ENCODE data around the gene CAPNS1.
"Not testable (repeated sequence)": the region's sequence is repeated elsewhere in the genome, so short reads cannot be mapped to it uniquely, and the experiment has no call there.

Gene CAPNS1

GRCh38 chr19:36114721-36115452 lies 25.0 kb upstream of the CAPNS1 start, which contains the start of gene POLR2I:
POLR2I (minus strand) TSS chr19:36114875; CDS start chr19:36114856, 19 bp downstream.
- DNase-seq, result peak; percentile 100

DNA sequence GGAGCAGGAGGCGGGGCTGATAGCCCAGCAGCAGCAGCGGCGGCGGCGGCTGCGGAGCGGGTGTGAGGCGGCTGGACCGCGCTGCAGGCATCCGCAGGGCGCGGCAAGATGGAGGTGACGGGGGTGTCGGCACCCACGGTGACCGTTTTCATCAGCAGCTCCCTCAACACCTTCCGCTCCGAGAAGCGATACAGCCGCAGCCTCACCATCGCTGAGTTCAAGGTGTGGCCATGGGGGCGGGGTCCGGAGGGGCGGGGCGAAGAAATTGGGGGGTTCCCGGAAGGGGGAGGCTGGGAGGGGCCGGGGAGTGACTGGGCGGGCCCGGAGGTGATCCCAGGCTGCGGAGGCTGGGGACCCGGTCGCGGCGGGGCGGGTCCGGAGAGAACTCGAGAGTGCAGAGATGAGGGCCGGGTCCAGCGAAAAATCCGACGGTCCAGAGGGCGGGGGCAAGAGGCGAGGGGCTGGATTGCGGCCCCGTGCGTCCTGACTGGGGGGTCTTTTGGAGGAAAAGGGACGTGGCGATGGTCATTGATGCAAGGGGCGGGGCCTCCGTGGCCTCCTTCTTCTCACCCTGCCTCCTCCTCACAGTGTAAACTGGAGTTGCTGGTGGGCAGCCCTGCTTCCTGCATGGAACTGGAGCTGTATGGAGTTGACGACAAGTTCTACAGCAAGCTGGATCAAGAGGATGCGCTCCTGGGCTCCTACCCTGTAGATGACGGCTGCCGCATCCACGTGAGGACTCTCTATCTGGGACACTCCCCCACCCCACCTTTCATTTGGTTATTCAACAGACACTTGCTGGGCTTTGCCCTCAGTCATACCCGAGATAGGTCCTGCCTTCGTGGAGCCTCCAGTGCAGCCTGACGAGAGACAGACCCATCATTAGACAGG lies 24.2 kb upstream of the CAPNS1 start, which contains the start of gene TBCB:
TSS of gene TBCB (plus strand) at position 16 of the 891 bp plus-strand sequence. CDS start at position 109, 93 bp downstream.
- DNase-seq, result peak; percentile 92

DNA sequence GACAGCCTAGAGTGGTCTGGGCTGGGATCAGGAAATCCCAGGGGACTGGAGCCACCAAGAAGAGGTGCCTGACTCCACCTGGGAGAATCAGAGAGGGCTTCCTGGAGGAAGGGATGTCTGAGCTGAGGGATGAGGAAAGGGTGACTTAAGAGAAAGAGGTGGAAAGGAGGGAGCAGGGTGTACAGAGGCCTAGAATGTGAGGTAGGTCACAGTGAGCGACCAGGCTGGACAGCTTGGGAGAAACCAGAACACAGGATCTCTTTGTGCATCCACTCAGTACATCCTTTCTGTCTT lies 23.6 kb upstream of the CAPNS1 start:
- no peak for DNase-seq

DNA sequence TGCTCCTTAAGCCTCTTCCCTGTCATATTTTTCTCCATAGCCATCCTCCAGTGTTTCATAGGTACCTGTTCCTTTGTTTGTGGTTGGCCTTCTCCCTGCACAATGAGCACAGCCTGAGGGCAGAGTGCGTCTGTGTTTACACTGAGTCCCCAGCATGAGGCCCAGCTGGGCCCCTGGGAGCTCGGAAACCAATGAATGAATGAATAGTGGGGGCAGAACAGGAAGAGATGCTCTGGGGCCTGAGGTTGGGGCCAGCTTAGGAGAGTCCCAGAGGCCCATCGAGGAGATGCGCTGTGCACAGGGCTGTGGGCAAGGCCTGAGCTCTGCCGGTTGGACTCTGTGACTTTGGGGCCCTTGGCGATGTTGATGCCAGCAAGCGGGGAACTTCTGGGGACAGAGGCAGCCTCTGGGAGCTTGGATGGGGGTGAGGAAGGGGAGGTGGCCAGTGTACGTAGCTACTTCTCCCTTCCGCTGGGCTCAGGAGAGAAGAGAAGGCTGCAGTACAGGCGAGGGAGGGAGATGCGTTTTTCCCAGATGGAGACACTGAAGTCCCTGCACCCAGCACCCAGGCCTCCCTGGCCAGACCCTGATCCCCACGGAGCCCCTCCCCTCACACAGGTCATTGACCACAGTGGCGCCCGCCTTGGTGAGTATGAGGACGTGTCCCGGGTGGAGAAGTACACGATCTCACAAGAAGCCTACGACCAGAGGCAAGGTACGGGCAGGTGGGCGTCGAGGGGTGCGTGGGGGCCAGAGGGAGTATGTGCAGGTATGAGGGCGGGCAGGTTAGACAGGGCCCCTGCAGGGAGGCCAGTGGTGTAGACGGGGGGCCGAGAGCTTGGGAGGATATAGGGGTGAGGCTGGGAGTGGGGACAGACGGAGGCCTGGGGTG lies 19.5 kb upstream of the CAPNS1 start:
- DNase-seq, result no peak

GRCh38 chr19:36120984-36121358 lies 18.9 kb upstream of the CAPNS1 start:
- DNase-seq, result no peak

DNA sequence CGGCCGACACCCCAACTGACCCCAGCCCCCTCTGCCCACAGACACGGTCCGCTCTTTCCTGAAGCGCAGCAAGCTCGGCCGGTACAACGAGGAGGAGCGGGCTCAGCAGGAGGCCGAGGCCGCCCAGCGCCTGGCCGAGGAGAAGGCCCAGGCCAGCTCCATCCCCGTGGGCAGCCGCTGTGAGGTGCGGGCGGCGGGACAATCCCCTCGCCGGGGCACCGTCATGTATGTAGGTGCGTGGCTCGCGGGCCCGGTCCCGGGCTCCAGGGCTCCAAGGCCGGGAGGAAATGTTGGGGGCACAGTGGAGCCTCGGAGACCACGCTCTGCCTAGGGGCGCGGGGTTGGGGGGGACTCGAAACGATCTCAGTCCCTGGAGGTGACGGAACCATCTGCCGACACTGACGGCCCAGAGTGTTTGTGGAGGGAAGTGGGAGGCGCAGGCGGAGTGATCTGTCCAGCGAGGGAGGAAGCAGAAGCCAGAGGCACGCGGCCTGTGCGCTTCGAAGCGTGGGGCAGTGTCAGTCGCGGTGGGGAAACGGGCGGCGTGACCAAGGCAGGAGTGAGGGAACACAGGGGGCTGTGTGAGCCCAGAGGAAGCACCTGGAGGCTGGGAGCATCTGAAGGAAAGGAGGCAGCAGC lies 18.3 kb upstream of the CAPNS1 start:
- DNase-seq, result no peak

DNA sequence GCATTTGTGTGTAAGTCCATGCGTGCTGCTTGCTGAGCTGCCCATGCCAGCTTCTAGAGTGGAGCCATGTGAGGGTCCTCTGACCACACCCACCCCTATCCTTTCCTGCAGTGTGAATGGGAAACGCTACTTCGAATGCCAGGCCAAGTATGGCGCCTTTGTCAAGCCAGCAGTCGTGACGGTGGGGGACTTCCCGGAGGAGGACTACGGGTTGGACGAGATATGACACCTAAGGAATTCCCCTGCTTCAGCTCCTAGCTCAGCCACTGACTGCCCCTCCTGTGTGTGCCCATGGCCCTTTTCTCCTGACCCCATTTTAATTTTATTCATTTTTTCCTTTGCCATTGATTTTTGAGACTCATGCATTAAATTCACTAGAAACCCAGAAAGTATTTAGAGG lies 14.3 kb upstream of the CAPNS1 start:
- peak; percentile 19 for DNase-seq

- DNase-seq, result peak; percentile 31
Measured at GRCh38 chr19:36128392-36128736, 11.5 kb upstream of the CAPNS1 start.

DNA sequence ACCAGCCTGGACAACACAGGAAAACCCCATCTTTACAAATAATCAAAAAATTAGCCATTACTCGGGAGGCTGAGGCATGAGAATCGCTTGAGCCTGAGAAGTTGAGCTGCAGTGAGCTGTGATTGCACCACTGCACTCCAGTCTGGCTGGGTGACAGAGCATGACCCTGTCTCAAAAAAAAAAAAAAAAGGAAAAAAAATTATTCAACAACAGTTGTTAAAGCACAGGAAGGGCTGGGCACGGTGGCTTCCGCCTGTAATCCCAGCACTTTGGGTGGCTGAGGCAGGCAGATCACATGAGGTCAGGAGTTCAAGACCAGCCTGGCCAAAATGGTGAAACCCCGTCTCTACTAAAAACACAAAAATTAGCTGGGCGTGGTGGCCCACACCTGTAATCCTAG lies 8.6 kb upstream of the CAPNS1 start:
- not testable (repeated sequence) for DNase-seq

DNA sequence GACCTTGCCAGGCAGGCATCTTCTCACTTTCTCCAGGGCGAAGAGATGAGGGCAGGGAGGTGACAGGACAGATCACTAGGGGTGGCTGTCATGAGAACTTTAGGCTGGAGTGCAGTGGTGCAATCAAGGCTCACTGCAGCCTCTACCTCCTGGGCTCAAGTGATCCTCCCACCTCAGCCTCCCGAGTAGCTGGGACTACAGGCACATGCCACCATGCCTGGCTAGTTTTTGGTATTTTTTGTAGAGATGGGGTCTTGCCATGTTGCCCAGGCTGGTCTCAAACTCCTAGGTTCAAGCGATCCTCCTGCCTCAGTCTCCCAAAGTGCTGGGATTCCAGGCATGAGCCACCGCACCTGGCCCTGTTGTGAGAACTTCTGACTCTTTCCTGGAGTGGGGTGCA lies 5.0 kb upstream of the CAPNS1 start:
- not testable (repeated sequence) for DNase-seq

GRCh38 chr19:36136964-36137686 lies 2.7 kb upstream of the CAPNS1 start:
- DNase-seq, result peak; percentile 41

- no peak for DNase-seq
Measured at GRCh38 chr19:36139120-36139472, 770 bp upstream of the CAPNS1 start.

DNA sequence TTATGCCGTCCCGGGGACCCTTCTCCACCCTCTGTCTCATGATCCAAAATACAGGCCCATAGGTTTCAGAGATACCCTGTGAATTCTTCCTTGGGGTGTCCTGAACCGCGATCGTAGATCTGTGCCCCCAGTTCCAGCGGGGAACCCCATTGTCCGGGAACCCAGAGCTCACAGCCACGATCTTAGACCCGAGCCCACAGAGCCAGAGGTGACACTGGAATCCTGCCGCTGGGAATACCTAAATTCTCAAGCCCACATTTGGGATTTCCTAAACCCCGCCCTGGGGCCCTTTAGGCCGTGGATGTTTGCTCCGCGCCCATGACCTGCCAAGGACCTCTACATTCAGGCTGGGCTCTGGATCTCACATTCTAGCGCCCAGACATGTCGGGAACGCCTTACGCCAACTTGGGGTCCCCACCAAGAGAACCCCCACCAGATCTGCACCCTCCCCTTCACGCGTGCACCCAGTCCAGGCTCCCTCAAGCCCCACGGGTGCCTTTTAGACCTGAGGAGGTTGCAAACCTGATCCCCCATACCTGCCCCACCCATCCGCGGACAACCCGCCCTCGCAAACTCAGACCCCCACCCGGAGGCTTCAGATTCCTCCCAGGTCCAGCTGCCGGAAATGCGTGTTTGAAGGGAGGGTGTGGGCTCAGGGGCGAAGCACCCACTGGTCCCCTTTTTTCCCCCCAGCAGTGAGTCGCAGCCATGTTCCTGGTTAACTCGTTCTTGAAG lies 605 bp downstream of the CAPNS1 start:
- DNase-seq, result peak; percentile 67

DNA sequence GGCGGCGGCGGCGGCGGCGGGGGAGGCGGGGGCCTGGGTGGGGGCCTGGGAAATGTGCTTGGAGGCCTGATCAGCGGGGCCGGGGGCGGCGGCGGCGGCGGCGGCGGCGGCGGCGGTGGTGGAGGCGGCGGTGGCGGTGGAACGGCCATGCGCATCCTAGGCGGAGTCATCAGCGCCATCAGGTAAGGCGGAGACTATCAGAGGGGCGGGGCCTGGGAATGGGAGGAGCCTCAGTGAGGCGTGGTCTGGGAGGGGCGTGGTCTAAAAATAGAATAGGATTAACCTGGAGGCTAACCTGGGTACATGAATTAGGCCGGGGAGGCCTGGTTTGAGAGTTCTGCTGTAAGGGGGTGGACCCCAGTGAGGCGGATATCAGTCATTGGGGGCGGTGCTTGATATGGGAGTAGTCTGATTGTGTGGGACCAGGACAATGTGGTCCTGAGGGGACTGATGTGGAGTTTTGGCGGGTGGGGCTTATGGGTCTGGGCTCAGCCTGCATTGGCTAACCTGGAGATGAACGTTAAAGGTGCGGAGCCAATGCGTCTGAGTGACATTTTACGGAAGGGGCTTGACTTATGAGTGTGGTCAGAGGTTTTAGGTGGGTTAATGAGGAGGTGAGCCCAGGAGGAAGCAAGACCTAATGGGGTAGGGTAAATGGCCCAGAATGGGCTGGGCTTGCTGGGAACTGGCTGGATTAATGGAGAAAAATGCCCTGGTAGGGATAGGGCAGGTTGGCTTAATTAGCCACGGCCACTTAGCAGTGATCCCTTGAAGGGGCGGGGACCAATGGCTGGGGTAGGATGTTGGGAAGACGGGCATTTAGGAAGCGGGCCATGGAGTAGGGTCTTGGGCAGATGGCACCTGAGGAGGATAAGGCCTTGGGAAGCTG lies 1.4 kb downstream of the CAPNS1 start:
- DNase-seq, result peak; percentile 95

- DNase-seq, result no peak
Measured at GRCh38 chr19:36142046-36142445, 2.2 kb downstream of the CAPNS1 start.

- DNase-seq, result no peak
Measured at GRCh38 chr19:36142496-36142895, 2.6 kb downstream of the CAPNS1 start.

DNA sequence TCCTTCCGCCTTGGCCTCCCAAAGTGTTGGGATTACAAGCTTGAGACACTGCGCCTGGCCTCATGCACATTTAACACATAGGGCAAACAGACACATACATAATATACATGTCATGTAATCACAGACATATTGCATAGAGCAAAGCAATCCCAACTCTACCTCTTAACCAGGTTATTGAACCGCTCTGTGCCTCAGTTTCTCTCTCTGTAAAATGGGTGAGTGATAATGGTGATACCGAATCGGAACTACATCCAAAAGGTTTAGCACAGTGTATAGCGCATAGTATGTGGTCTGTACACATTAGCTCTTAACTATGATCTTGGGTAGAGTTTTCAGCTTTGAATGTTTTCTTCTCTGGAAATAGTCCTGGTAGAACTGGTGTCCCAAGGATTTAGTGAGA lies 4.8 kb downstream of the CAPNS1 start:
- DNase-seq, result no peak

GRCh38 chr19:36149673-36150406 lies 10.0 kb downstream of the CAPNS1 start:
- no peak for DNase-seq

GRCh38 chr19:36150586-36150985 lies 10.7 kb downstream of the CAPNS1 start:
- no peak for DNase-seq
